Panc1 (cell line): ENCODE measurements around the gene CFAP100. TPM values are rescaled to one million over a fixed set of nuclear protein-coding genes. Genes with fewer than 3 reads are reported as not detected.

Source experiments
- ATAC-seq: fragments of 200-7000 bp; cut with Tn5 transposase; 2 replicates; pipeline ENCODE4 v1.9.1; 2020; ENCODE audit warnings: mild to moderate bottlenecking, moderate library complexity
- BruUV-seq: library from RNA; stranded (reverse); fragments of 400-500 nt; replicated peaks from 2 replicates; lab custom pipeline; 2021; lab: Mats Ljungman, UMichigan
- CTCF ChIA-PET: fragments of 300-600 bp; sonication (Branson Sonifier 250); formaldehyde crosslinking; loops from one replicate; lab custom pipeline; 2022; ENCODE audit warnings: antibody characterized with exemption; lab: Charles Lee
- POLR2A ChIA-PET: fragments of 300-600 bp; sonication (Branson Sonifier 250); formaldehyde crosslinking; loops from one replicate; lab custom pipeline; 2022; ENCODE audit warnings: antibody characterized with exemption; lab: Charles Lee
- DNase-seq: peaks from one replicate; pipeline ENCODE4 v3.0.0-alpha.2; 2010; ENCODE audit warnings: low read depth, low spot score
- H3K27ac ChIP-seq: 2 replicates; pipeline ENCODE4 v1.5.1; 2011; ENCODE audit warnings: mild to moderate bottlenecking, low read length, inconsistent platforms
- H3K27me3 ChIP-seq: fragments of 200-500 bp; sonication (Bioruptor generic); 2 replicates; pipeline ENCODE4 v1.6.0; 2014; ENCODE audit warnings: low read length, inconsistent platforms; ENCODE audit not compliant: control insufficient read depth, insufficient read depth
- H3K36me3 ChIP-seq: fragments of 200-500 bp; sonication (Bioruptor generic); 2 replicates; pipeline ENCODE4 v1.5.1; 2014; ENCODE audit warnings: inconsistent platforms, mild to moderate bottlenecking, low read length, moderate library complexity; ENCODE audit not compliant: control insufficient read depth, insufficient read depth
- H3K4me1 ChIP-seq: 2 replicates; pipeline ENCODE4 v1.5.1; 2011; ENCODE audit warnings: inconsistent platforms, mild to moderate bottlenecking, low read length, moderate library complexity; ENCODE audit not compliant: control insufficient read depth, insufficient read depth
- H3K4me3 ChIP-seq, 2 experiments: 2 replicates each; pipeline ENCODE4 v1.5.1; 2011 to 2012; ENCODE audit warnings: low read depth in 2 of 2, low read length in 2 of 2, mild to moderate bottlenecking in 2 of 2, inconsistent platforms in 1 of 2, moderate library complexity in 1 of 2
- H3K9me3 ChIP-seq: fragments of 200-500 bp; sonication (Bioruptor generic); 2 replicates; pipeline ENCODE4 v1.5.1; 2014; ENCODE audit warnings: low read depth, mild to moderate bottlenecking, inconsistent platforms, low read length, moderate library complexity; ENCODE audit not compliant: control insufficient read depth, insufficient read depth
- POLR2AphosphoS5 ChIP-seq: IDR thresholded peaks from 2 replicates; pipeline ENCODE4 v1.6.1; 2012; ENCODE audit warnings: mild to moderate bottlenecking, low read depth, low read length, moderate library complexity
- SIN3A ChIP-seq: IDR thresholded peaks from 2 replicates; pipeline ENCODE4 v1.6.1; 2012; ENCODE audit warnings: low read depth, mild to moderate bottlenecking, low read length, moderate library complexity, borderline replicate concordance; ENCODE audit not compliant: insufficient read depth
- TCF7L2 ChIP-seq: IDR thresholded peaks from 2 replicates; pipeline ENCODE4 v1.6.1; 2011; ENCODE audit warnings: mild to moderate bottlenecking, low read depth, low read length, inconsistent platforms
- in situ Hi-C: cut with HindIII; loops from 2 replicates; pipeline ENCODE4 v1.10.0; 2016; ENCODE audit warnings: low sequenced_read_pairs, low pct_unique_long_range_greater_than_20kb
- intact Hi-C: fragments of 100-400 bp; cut with micrococcal nuclease; formaldehyde crosslinking; loops from one replicate; pipeline ENCODE4 v1.10.0; 2022; ENCODE audit not compliant: unreplicated experiment
- total RNA-seq: library from RNA; stranded (reverse); gene quantifications from one replicate; pipeline ENCODE4 v1.2.1, GENCODE V29; 2021; ENCODE audit not compliant: unreplicated experiment
- TF ChIP-seq, protein P1 (sequence below), 2 experiments: IDR thresholded peaks; 2 replicates each; pipeline ENCODE4 v1.6.1; 2011 to 2012; ENCODE audit warnings: low read depth in 2 of 2, control low read depth in 1 of 2, low read length in 1 of 2, mild to moderate bottlenecking in 1 of 2, moderate library complexity in 1 of 2; ENCODE audit not compliant: insufficient read depth in 1 of 2
- TF ChIP-seq, protein P2 (sequence below): fragments of 450-650 bp; IDR thresholded peaks from 2 replicates; pipeline ENCODE4 v1.5.1; 2017; ENCODE audit warnings: mild to moderate bottlenecking

The CFAP100 gene
- total RNA-seq, 1 experiment from 2014 or later: not detected

DNA sequence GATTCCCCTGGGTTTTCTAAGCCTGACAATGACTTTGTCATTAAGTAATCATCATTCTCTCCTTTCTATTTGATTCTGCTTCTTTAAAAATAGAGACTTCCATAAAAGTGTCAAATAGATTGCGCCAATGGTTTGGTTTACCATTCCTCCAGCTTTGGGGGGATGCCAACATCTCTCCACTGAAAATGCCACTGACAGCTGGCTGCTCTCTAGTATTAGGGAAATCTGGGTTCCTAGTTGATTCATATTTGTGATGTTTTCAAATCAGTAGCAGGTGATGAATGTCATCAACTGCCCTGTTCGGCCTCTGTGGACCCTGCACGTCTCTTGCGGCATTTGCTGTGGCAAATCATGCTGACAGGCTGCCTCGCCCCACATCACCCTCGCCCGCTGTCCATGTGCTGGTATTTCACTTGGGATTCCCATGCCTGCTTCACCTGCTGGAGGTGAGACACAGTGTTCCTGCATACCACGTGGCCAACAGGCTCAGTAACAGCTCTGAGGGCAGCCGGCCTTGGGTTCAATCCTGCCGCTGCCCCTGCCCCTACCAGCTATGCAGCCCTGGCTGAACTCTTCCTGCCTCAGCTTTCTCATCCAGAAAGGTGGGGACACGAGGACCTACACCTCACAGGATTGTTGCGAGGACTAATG is 52.9 kb downstream of the CFAP100 start:
- 0 out of 2 replicates have a peak, but pooled peaks cover 2% of the 10 kb centered on the region for H3K36me3 ChIP-seq
- ChIA-PET CTCF (no interaction called here), POLR2A (no interaction called here)
- no TSS peak for BruUV-seq
- H3K27me3 ChIP-seq: no peaks in the 10 kb centered on the region
- no peaks in the 10 kb centered on the region for H3K9me3 ChIP-seq
- in situ Hi-C loops (no loop called here), intact Hi-C loops (no loop called here)
- H3K4me3 ChIP-seq: no peak overlapping the region
- ATAC-seq (no peak), DNase-seq (no peak)
- no peaks in the 10 kb centered on the region for H3K4me1 ChIP-seq
- no peak overlapping the region for H3K27ac ChIP-seq
- no peak for TF ChIP-seq SIN3A
- TF ChIP-seq POLR2AphosphoS5: no peak
- TF ChIP-seq, protein P1, sequence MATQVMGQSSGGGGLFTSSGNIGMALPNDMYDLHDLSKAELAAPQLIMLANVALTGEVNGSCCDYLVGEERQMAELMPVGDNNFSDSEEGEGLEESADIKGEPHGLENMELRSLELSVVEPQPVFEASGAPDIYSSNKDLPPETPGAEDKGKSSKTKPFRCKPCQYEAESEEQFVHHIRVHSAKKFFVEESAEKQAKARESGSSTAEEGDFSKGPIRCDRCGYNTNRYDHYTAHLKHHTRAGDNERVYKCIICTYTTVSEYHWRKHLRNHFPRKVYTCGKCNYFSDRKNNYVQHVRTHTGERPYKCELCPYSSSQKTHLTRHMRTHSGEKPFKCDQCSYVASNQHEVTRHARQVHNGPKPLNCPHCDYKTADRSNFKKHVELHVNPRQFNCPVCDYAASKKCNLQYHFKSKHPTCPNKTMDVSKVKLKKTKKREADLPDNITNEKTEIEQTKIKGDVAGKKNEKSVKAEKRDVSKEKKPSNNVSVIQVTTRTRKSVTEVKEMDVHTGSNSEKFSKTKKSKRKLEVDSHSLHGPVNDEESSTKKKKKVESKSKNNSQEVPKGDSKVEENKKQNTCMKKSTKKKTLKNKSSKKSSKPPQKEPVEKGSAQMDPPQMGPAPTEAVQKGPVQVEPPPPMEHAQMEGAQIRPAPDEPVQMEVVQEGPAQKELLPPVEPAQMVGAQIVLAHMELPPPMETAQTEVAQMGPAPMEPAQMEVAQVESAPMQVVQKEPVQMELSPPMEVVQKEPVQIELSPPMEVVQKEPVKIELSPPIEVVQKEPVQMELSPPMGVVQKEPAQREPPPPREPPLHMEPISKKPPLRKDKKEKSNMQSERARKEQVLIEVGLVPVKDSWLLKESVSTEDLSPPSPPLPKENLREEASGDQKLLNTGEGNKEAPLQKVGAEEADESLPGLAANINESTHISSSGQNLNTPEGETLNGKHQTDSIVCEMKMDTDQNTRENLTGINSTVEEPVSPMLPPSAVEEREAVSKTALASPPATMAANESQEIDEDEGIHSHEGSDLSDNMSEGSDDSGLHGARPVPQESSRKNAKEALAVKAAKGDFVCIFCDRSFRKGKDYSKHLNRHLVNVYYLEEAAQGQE (IDR thresholded peaks at IDR 0.05; ENCODE audit: insufficient read depth in 1 of 2, low read depth in 2 of 2, low read length in 1 of 2): no peak
- TF ChIP-seq, protein P2, sequence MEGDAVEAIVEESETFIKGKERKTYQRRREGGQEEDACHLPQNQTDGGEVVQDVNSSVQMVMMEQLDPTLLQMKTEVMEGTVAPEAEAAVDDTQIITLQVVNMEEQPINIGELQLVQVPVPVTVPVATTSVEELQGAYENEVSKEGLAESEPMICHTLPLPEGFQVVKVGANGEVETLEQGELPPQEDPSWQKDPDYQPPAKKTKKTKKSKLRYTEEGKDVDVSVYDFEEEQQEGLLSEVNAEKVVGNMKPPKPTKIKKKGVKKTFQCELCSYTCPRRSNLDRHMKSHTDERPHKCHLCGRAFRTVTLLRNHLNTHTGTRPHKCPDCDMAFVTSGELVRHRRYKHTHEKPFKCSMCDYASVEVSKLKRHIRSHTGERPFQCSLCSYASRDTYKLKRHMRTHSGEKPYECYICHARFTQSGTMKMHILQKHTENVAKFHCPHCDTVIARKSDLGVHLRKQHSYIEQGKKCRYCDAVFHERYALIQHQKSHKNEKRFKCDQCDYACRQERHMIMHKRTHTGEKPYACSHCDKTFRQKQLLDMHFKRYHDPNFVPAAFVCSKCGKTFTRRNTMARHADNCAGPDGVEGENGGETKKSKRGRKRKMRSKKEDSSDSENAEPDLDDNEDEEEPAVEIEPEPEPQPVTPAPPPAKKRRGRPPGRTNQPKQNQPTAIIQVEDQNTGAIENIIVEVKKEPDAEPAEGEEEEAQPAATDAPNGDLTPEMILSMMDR: no peak
- TF ChIP-seq TCF7L2: no peak

DNA sequence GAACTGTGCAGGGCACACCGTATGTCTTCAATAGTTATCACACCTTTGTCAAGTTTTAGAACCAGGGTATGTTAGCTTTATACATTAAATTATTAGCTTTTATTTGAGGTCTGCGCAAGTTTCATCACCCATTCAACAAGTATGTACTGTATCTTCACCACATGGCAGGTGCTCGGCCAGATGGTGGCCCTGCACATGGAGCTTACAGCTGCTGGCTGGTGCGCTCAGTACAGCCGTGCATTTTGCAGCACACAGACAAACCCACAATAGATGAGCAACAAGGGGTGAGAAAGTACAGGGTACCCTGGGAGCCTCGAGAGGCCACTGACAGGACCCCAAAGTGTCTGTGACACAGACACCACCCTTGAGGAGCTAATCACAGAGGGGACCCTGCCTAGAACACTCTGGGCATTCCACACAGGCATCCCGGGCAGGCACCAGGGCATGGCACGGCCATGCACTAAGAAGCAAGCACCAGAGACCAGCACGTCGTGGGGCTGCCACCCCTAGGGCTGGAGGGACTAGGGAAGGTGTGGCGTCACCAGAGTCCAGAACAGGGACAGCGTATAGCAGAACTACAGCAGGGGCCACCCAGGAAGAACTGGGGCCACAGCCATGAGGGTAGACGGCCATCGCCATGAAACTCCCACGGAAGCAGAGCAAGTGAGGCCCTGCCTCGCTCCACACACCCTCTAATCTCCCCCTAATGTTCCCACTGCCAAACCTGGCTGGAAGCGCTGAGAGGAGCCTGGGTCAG is 53.6 kb downstream of the CFAP100 start:
- in situ Hi-C loops: no loop called here
- H3K36me3 ChIP-seq: 0 out of 2 replicates have a peak, but pooled peaks cover 2% of the 10 kb centered on the region
- ATAC-seq (no peak), DNase-seq (no peak)
- H3K9me3 ChIP-seq: no peaks in the 10 kb centered on the region
- no peak overlapping the region for H3K4me3 ChIP-seq
- H3K4me1 ChIP-seq: no peaks in the 10 kb centered on the region
- TF ChIP-seq POLR2AphosphoS5: no peak
- TF ChIP-seq, protein P2: no peak
- TF ChIP-seq TCF7L2: no peak
- TF ChIP-seq SIN3A: no peak
- TF ChIP-seq, protein P1 (IDR thresholded peaks at IDR 0.05; ENCODE audit: insufficient read depth in 1 of 2, low read depth in 2 of 2, low read length in 1 of 2): no peak
- ChIA-PET CTCF (no interaction called here), POLR2A (no interaction called here)
- H3K27ac ChIP-seq: no peak overlapping the region
- no peaks in the 10 kb centered on the region for H3K27me3 ChIP-seq
- BruUV-seq: no TSS peak
- intact Hi-C loops: no loop called here
